ENCODE data around the gene RPTOR.

GRCh38 chr17:80837711-80838110 is 293.1 kb downstream of the RPTOR start:
- TF ChIP-seq CTCF (conservative IDR thresholded peaks at IDR 0.05; ENCODE audit: low read depth, low read length), result no peak
- no peak for TF ChIP-seq EZH2 (IDR thresholded peaks at IDR 0.05; ENCODE audit: low read length, unreplicated experiment)
- TF ChIP-seq EZH2phosphoT487 (IDR thresholded peaks at IDR 0.05; ENCODE audit: borderline replicate concordance, low read length), result no peak
